GM19099 (cell line): Measurements from ENCODE around the gene RAD51B.

Experiments
- POLR2A ChIP-seq: IDR thresholded peaks from 3 replicates; pipeline ENCODE4 v1.6.1; 2011; ENCODE audit warnings: low read depth; ENCODE audit not compliant: insufficient read length; ENCODE audit errors: extremely low read depth

RAD51B gene

DNA sequence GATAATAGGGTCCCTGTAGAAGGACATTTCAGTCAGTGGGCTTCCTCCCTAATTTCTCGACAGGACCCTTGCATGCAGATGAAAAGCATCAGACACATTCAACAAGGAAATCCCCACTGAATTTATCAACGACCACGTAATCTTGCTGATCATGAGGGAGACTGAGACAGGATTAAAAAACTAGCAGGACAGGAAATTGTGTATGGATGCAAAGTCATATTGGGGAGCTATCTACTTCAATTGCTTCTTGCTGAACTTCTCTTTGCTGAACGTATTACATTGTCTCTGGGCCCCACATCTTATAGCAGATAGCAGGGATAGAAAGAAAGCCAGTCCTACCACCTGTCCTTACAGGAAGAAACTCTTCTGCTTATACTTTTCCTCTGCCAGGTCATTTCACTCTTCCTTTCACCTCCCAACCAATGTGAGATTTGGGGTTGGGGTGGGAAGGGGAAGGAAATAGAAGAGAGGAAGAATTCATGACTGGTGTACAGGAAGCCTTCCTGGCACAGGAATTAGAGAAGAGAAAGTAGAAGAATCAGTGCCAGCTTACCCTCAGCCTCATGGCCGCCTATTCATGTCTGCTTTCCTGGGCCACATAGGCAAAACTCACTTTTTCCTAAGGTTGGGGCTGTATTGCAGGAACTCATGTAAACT, 640.0 kb downstream of the RAD51B start:
- TF ChIP-seq POLR2A, result no peak

DNA sequence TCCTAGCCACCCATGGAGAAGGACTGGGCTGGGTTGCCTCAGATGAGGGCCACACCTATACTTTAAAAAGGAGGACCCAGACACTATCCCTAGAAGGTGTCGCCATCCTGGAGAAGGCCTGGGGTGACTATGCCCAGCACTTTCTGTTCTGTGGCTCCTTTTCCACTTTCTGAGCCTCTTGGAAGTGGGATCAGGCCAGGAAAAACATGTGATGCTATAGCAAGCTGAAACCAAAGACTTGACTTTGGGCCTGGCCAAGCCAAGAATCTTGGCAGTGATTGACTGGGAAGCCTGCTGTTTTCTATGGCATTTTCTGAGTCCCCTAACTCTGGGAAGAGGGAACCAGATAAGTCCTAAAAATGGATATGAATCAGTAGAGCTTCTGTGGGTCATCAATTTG, 641.0 kb downstream of the RAD51B start:
- TF ChIP-seq POLR2A, result no peak

DNA sequence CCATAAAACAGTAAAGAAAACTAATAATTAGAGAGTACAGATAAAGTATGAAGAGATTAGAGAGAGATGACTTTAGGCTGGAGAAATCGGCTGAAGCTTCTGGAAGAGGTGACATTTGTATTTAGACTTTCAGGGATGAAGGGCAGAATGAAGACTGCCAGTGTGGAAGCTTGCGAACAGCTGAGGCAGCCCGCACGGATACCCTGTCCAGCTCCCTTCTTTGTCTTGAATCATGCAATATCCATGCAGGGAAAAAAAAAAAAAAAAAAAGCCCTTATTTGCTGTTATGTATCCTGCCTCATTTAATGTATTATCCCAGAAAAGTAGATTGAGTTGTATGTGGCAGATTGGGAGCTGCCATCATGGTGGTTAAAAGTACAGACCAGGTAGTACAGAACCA, 641.5 kb downstream of the RAD51B start:
- TF ChIP-seq POLR2A, result no peak

DNA sequence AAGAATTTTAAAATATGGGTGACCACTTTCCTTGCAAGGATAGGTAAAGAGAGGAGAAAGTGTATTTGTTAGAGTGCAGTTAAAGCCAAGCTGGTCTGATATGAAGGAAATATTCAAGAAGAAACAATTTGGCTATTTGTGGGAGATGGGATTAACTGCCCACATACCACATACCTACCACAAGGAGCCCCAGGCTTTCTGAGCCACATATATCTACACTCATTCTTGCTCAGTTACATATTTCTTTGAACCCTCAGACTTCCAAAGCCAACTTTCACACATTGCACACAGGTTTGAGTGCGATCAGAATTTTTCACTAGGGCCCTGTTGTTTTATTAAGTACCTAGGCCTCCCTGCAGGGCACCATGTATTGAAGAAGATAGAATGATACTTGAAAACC, 643.1 kb downstream of the RAD51B start:
- TF ChIP-seq POLR2A, result no peak

- no peak for TF ChIP-seq POLR2A
Observed at GRCh38 chr14:68463299-68463698, 643.7 kb downstream of the RAD51B start.

DNA sequence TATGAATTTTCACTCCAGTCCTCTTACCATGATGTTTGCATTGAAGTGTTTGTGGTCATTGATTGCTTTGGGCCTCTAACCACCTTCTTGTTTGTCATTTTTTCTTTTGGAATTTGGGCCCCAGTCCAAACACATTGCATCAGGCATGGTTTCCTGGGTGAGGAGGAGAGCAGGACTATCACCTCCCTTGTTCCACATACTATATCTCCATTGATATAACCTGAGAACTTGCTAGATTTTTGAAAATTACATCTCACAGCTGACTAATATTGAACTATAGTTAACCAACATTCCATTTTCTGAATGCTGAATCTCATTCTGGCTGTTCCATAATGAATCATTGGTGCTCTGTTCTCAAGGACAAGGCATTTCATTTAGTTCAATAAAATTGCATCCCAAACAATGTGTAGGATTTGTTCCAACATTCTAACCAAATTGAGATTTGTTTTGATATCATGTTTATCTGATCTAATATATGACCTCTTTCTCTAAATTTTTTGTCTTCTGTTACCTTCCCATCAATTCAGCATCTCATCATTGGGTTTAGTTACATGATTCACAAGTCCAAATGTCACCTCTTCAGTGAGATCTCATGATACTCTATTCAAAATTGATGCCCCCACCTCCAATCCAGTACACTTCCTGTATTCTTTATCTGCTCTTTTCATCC, 644.3 kb downstream of the RAD51B start:
- TF ChIP-seq POLR2A, result no peak

DNA sequence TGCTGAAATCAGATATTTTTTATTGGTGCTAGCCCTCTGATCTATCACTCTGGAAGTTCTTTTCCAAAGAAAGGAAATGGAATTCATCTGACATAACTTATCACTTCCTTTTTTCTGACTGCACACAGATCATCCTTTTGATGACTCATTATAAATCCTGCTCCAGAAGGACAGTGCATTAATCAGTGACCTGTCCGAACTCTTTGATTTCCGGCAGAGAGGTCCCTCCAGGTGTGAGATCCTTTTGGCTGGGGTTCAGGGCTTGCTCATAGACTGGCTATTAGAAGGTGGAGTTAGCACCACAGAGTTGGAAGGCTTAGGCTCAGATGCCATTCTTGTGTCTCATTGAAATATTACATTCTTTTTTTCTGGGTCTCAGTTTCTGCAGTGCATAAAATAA, 645.1 kb downstream of the RAD51B start:
- no peak for TF ChIP-seq POLR2A

GRCh38 chr14:68466491-68466977, 647.0 kb downstream of the RAD51B start:
- TF ChIP-seq POLR2A, result no peak

- no peak for TF ChIP-seq POLR2A
Observed at GRCh38 chr14:68467425-68467824, 647.8 kb downstream of the RAD51B start.

GRCh38 chr14:68468437-68469207, 649.0 kb downstream of the RAD51B start:
- TF ChIP-seq POLR2A, result no peak

GRCh38 chr14:68469208-68469713, 649.7 kb downstream of the RAD51B start:
- no peak for TF ChIP-seq POLR2A

DNA sequence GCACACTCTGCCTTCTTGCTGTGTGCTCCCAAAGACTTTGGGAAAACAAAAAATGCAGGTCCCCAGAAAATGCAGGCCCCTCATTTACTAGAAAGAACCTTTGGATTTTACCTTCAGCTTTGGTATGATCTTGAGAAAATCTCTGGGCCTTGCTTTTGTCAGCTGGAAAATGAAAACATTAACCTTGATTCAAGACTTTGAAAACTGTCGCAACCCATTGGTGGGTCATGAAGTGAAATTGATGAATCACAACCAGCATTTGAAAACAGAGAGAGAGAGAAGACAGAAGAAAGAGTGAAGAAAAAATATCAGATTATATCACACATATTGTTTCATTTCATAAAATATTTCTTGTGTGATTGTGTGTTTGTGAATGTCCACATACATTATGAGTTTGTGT, 650.8 kb downstream of the RAD51B start:
- TF ChIP-seq POLR2A, result no peak

- TF ChIP-seq POLR2A, result no peak
Observed at GRCh38 chr14:68471029-68471963, 651.7 kb downstream of the RAD51B start.

DNA sequence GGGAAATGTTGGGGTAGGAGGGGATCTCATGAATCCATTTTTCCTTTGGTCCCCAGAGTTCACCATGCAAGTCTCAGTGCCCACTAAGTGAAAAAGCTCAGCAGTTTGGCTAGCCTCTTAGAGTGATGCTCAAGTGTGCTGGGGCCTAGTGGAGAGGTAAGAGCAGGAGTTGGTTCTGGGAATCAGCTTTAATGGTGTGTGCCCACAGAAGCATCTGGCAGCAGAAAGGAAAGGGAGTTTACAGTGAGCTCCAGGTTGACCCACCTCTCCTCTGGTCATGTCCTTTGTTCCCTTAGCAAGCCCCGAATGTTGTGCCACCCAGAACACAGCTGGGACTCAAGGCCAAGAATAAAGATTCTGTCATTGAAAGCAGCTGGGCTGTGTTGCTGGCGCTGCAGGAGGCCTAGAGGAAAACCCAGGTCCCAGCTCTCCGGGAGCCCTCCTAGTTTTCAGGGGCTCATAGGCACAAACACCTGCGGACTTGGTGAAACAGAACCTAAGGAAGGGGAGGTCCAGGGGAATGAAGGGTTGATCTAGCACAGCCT, 652.5 kb downstream of the RAD51B start:
- TF ChIP-seq POLR2A, result no peak
